ENCODE results near the gene GAS2. TPM values are rescaled to one million over a fixed set of nuclear protein-coding genes. Genes with fewer than 3 reads are reported as not detected.

Gene GAS2
- total RNA-seq, 1 donor from 2014 or later: 9.7 TPM

- intact Hi-C loops (cut with DNase I): no loop called here
- no peak for ATAC-seq (ENCODE audit: poor library complexity)
Observed at GRCh38 chr11:22808571-22809197, 142.3 kb downstream of the GAS2 start.

GRCh38 chr11:22809893-22810292 is 143.5 kb downstream of the GAS2 start:
- intact Hi-C loops (cut with DNase I): no loop called here
- ATAC-seq (ENCODE audit: poor library complexity): no peak
- no peak for DNase-seq

More at GRCh38 chr11:22808571-22809197, 142.3 kb downstream of the GAS2 start:
- no peak for DNase-seq

GRCh38 chr11:22822203-22822602 is 155.8 kb downstream of the GAS2 start:
- intact Hi-C loops (cut with DNase I): no loop called here
- ATAC-seq (ENCODE audit: poor library complexity): no peak
- no peak for DNase-seq

- intact Hi-C loops (cut with DNase I): no loop called here
- no peak for DNase-seq
- ATAC-seq (ENCODE audit: poor library complexity): no peak
Observed at GRCh38 chr11:22828373-22828772, 162.0 kb downstream of the GAS2 start.

- DNase-seq (peak; percentile 96), ATAC-seq (ENCODE audit: poor library complexity) (peak; percentile 100)
- intact Hi-C loops (cut with DNase I): no loop called here
Observed at GRCh38 chr11:22829231-22830081, 163.0 kb downstream of the GAS2 start, which contains the start of gene SVIP. SVIP (minus strand) TSS chr11:22829801; CDS start chr11:22829748, 53 bp downstream.

GRCh38 chr11:22830082-22830414 is 163.6 kb downstream of the GAS2 start:
- no peak for ATAC-seq (ENCODE audit: poor library complexity)
- intact Hi-C loops (cut with DNase I): no loop called here

DNA sequence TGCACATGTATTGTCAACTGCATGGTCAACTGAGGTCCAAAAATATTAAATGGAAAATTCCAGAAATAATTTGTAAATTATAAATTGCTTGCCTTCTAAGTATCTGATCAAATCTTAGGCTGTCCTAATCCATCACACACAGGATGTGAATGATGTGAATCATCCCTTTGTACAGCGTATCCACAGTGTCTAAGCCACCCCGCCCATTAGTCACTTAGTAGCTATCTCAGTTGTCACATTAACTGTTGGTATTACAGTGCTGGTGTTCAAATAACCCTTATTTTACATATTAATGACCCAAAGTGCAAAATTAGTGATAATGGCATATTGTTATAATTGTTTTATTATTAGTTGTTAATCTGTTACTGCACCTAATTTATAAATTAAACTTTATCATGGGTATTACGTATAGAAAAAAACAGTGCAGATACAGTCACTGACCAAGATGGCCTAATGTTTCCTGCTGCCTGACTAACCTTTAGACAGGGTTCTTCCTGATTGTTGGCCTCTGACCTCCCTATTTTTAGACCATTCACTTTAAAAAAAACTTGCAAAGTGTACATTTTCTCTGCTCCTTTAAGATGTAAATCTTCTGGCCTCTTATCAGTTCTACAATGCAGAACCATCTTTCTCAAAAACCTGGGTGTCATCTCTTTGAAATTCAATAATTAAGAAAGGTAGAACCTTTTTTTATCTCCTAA is 166.1 kb downstream of the GAS2 start:
- DNase-seq (no peak), ATAC-seq (ENCODE audit: poor library complexity) (no peak)
- intact Hi-C loops (cut with DNase I): no loop called here

More at GRCh38 chr11:22830082-22830414, 163.6 kb downstream of the GAS2 start:
- no peak for DNase-seq

DNA sequence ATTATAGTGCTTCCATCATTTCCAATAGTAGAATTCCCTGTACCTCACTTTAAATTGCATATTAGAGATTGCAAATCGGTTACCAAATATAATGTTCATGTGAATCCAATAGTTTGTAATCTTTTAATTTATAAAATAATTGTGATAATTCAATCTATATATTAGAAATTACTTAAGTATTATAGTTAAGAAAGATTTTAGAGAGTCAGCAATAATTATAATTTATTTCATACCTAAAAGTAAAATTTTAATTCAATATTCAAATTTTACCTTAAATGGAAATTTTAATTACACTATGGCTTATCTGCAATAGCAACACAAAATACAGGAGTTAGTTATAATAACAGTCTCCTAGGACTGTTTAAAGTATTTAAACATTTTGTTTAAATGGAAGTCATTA is 180.3 kb downstream of the GAS2 start:
- ATAC-seq (ENCODE audit: poor library complexity): no peak
- no peak for DNase-seq
- intact Hi-C loops (cut with DNase I): no loop called here

GRCh38 chr11:22851477-22851876 is 185.1 kb downstream of the GAS2 start:
- intact Hi-C loops (cut with DNase I): no loop called here
- no peak for ATAC-seq (ENCODE audit: poor library complexity)

DNA sequence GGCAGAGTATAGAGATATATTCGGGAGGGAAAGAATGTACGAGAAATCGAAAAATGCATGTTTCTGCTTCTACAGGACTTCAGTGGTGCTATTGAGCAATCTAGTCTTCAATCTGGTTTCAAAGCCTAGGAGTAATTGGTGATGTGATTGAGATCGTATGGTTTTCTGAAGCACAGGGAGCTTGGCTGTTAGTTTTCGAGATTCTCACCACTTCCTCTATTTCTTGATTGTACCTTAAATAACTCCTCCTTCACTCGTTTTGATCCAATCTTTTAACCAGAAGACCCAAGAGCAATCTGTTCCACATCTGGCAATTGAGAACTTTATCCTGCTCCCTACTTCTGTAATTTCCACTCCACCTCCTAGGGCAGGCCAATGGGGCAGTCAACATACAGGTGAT is 193.3 kb downstream of the GAS2 start:
- intact Hi-C loops (cut with DNase I): no loop called here
- ATAC-seq (ENCODE audit: poor library complexity) (no peak), DNase-seq (no peak)

More at GRCh38 chr11:22851477-22851876, 185.1 kb downstream of the GAS2 start:
- DNase-seq: no peak

- ATAC-seq (ENCODE audit: poor library complexity) (no peak), DNase-seq (no peak)
- intact Hi-C loops (cut with DNase I): no loop called here
Observed at GRCh38 chr11:22860241-22860640, 193.8 kb downstream of the GAS2 start, which contains the start of gene CCDC179. CCDC179 (minus strand) TSS chr11:22860474; CDS start chr11:22860421, 53 bp downstream.

Other genes with a start within 250 kb of the GAS2 start
- 4.1 TPM for gene FANCF, start 40.8 kb upstream of the GAS2 start, total RNA-seq
- gene SVIP, start 163.2 kb downstream of the GAS2 start, total RNA-seq: 24.0 TPM
- gene CCDC179, start 193.9 kb downstream of the GAS2 start, total RNA-seq: not detected

Measured in Right ventricle myocardium superior (tissue), 1 donor.